NT2/D1 (cell line): ENCODE measurements around the gene F12.

Experiments
- YY1 ChIP-seq: IDR thresholded peaks from 2 replicates; pipeline ENCODE4 v1.6.1; 2011; ENCODE audit not compliant: insufficient read length, insufficient read depth
- ZNF274 ChIP-seq: IDR thresholded peaks from 2 replicates; pipeline ENCODE4 v1.6.1; 2011; ENCODE audit warnings: mild to moderate bottlenecking, low read depth, low read length

DNA sequence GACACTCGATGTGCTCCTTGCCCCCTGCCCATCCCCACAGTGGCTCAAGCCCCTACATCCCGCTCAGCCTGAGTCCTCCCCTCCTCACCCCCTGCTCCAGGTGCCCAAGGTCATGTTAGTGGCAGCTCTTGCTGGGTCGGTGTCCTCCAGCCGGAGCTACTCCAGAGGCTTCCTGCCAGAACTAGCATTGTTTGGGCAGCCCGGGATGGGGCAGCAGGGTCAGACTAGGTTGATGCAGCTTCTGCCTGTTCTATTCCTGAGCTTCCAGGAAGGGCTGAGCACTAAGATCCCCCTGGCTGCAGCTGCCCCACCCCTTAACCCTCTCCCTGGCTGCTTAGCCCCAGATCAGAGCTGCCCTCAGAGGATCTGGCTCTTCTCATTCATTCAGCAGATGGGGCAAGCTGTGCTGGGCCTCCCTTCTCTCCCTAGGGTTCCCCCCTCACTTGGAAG, 51.0 kb downstream of the F12 start:
- TF ChIP-seq ZNF274 (no peak), YY1 (no peak)
